K562 (cell line): ENCODE data around the gene SNCB. TPM values are rescaled to one million over a fixed set of nuclear protein-coding genes. Genes with fewer than 3 reads are reported as not detected.

Experiments used
- E2F8 ChIP-seq: fragments of 450-650 bp; IDR thresholded peaks from 2 replicates; pipeline ENCODE4 v1.7.1; 2018; ENCODE audit warnings: mild to moderate bottlenecking, low read depth; ENCODE audit not compliant: partially characterized antibody
- EZH2 ChIP-seq: IDR thresholded peaks from 2 replicates; pipeline ENCODE4 v1.6.1; 2012; ENCODE audit warnings: low read depth, mild to moderate bottlenecking, inconsistent platforms, low read length, borderline replicate concordance
- SAP30 ChIP-seq: fragments of 200-600 bp; sonication (generic); IDR thresholded peaks from 2 replicates; pipeline ENCODE4 v1.6.1; 2012; ENCODE audit warnings: borderline replicate concordance, low read depth, mild to moderate bottlenecking, moderate library complexity, low read length, control low read depth, inconsistent platforms; ENCODE audit not compliant: insufficient read depth, poor library complexity, severe bottlenecking
- ZFP36 ChIP-seq: fragments of 150-350 bp; IDR thresholded peaks from 2 replicates; pipeline ENCODE4 v1.6.1; 2018; ENCODE audit warnings: low read length, low read depth; ENCODE audit not compliant: partially characterized antibody
- ZHX1 ChIP-seq: fragments of 150-350 bp; conservative IDR thresholded peaks from 2 replicates; pipeline ENCODE4 v1.6.1; 2014; ENCODE audit warnings: low read length
- ZNF407 ChIP-seq: fragments of 450-650 bp; IDR thresholded peaks from 2 replicates; pipeline ENCODE4 v1.6.1; 2016; ENCODE audit warnings: low read depth
- polyA plus RNA-seq, 8 experiments: library from polyadenylated mRNA; depleted of rRNA in 4 of 8; stranded (reverse) in 5 of 8; unstranded in 3 of 8; fragments of >200 nt; fragmentation: Nextera tagmentation in 2 of 8; fragmentation: Illumina TruSeq in 1 of 8; extraction: Ambion mirVana in 2 of 8; extraction: Trizol in 1 of 8; gene quantifications; 2 replicates each; pipeline versions ENCODE4 v1.2.1 to v1.2.3, GENCODE V29; 2011 to 2014; ENCODE audit warnings: inconsistent platforms in 1 of 8, missing spikeins in 1 of 8
- total RNA-seq, 7 experiments: library from RNA; depleted of rRNA in 6 of 7; stranded (reverse); fragments of >200 nt in 6 of 7; fragmentation: Illumina TruSeq in 2 of 7; extraction: Trizol in 2 of 7; gene quantifications; 2 replicates each; pipeline versions ENCODE4 v1.2.1 to v1.2.3, GENCODE V29; 2011 to 2021; ENCODE audit warnings: low replicate concordance in 1 of 7
- TF ChIP-seq, protein P1 (sequence below): sonication (generic); formaldehyde crosslinking; IDR thresholded peaks from 2 replicates; pipeline ENCODE4 v1.8.0; 2023; ENCODE audit warnings: missing genetic modification reagents, mild to moderate bottlenecking, borderline replicate concordance

Gene SNCB
- total and polyA plus RNA-seq, 9 of the 15 experiments (the other 6 are each of a cell fraction or from before 2014, with no cell fraction given): not detected

GRCh38 chr5:176578391-176578808, 51.9 kb downstream of the SNCB start (continued):
- TF ChIP-seq, protein P1, sequence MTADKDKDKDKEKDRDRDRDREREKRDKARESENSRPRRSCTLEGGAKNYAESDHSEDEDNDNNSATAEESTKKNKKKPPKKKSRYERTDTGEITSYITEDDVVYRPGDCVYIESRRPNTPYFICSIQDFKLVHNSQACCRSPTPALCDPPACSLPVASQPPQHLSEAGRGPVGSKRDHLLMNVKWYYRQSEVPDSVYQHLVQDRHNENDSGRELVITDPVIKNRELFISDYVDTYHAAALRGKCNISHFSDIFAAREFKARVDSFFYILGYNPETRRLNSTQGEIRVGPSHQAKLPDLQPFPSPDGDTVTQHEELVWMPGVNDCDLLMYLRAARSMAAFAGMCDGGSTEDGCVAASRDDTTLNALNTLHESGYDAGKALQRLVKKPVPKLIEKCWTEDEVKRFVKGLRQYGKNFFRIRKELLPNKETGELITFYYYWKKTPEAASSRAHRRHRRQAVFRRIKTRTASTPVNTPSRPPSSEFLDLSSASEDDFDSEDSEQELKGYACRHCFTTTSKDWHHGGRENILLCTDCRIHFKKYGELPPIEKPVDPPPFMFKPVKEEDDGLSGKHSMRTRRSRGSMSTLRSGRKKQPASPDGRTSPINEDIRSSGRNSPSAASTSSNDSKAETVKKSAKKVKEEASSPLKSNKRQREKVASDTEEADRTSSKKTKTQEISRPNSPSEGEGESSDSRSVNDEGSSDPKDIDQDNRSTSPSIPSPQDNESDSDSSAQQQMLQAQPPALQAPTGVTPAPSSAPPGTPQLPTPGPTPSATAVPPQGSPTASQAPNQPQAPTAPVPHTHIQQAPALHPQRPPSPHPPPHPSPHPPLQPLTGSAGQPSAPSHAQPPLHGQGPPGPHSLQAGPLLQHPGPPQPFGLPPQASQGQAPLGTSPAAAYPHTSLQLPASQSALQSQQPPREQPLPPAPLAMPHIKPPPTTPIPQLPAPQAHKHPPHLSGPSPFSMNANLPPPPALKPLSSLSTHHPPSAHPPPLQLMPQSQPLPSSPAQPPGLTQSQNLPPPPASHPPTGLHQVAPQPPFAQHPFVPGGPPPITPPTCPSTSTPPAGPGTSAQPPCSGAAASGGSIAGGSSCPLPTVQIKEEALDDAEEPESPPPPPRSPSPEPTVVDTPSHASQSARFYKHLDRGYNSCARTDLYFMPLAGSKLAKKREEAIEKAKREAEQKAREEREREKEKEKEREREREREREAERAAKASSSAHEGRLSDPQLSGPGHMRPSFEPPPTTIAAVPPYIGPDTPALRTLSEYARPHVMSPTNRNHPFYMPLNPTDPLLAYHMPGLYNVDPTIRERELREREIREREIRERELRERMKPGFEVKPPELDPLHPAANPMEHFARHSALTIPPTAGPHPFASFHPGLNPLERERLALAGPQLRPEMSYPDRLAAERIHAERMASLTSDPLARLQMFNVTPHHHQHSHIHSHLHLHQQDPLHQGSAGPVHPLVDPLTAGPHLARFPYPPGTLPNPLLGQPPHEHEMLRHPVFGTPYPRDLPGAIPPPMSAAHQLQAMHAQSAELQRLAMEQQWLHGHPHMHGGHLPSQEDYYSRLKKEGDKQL (CRISPR knock-in tag): no peak
- TF ChIP-seq E2F8 (peak; percentile 96), ZHX1 (no peak), SAP30 (no peak), ZNF407 (no peak), ZFP36 (peak; percentile 26), EZH2 (0 out of 2 replicates have a peak, but pooled peaks have one; percentile 42)
